Upper lobe of left lung (tissue), 4 donors: Measurements from ENCODE around the gene D2HGDH.

Source experiments
- CTCF ChIP-seq, 6 experiments: fragments of 450-650 bp in 4 of 6; fragments of 200-600 bp in 2 of 6; sonication (generic) in 2 of 6; IDR thresholded peaks; one replicate each; pipeline ENCODE4 v1.5.1; 2016 to 2019; ENCODE audit warnings: antibody characterized with exemption in 6 of 6
- EP300 ChIP-seq, 4 donors: sonication (generic); formaldehyde crosslinking; IDR thresholded peaks; one replicate each; pipeline ENCODE4 v1.5.1; 2017; ENCODE audit warnings: antibody characterized with exemption in 4 of 4, control low read depth in 2 of 4
- POLR2A ChIP-seq, 4 donors: fragments of 450-650 bp; IDR thresholded peaks; one replicate each; pipeline ENCODE4 v1.5.1; 2016 to 2017; ENCODE audit warnings: antibody characterized with exemption in 4 of 4, mild to moderate bottlenecking in 2 of 4
- POLR2AphosphoS5 ChIP-seq, 2 donors: sonication (generic); formaldehyde crosslinking; IDR thresholded peaks; one replicate each; pipeline ENCODE4 v1.5.1; 2017; ENCODE audit warnings: antibody characterized with exemption in 2 of 2

- TF ChIP-seq CTCF (IDR thresholded peaks at IDR 0.05) (no peak), POLR2A (IDR thresholded peaks at IDR 0.05) (no peak), POLR2AphosphoS5 (IDR thresholded peaks at IDR 0.05) (no peak), EP300 (IDR thresholded peaks at IDR 0.05) (no peak)
Observed at GRCh38 chr2:241816431-241817121, 82.1 kb downstream of the D2HGDH start.
